ENCODE data around the gene SMIM41.

The SMIM41 gene

DNA sequence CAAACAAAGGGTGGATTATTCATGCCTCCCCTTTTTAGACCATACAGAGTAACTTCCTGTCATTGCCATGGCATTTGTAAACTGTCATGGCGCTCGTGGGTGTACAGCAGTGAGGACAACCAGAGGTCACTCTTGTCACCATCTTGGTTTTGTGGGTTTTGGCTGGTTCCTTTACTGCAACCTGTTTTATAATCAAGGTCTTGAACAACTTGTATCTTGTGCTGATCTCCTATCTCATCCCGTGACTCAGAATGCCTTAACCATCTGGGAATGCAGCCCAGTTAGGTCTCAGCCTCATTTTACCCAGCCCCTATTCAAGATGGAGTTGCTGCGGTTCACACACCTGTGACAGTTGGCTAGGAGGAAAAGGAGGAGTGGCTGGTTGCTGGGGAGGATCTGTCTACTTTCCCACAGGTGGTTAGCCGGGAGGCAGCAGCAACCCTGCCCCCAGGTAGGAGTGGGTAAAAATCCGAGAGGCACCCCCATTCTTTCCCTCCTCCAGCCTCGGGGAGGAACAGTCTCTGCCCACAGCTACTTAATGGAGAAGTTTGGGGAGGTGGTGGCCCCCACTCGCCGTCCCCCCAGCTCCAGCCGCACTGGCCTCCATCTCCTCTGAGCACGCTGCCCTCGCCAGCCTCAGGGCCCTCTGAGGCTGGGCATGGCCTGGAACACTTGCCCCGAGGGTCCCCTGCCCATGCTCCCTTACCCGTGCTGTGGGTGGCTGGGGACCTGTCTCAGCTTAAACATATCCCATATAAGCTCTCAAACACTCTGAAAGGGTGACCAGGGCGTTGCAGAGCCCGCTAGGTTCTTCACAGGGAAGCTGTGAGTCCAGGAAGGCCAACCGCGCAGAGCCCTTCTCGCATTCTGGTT is 41.7 kb downstream of the SMIM41 start:
- in situ Hi-C loops (cut with MboI; ENCODE audit: low sequenced_read_pairs) = no loop called here

- in situ Hi-C loops (cut with MboI; ENCODE audit: low sequenced_read_pairs) = no loop called here
These were observed 42.5 kb downstream of the SMIM41 start for GRCh38 chr12:52121824-52122539.

DNA sequence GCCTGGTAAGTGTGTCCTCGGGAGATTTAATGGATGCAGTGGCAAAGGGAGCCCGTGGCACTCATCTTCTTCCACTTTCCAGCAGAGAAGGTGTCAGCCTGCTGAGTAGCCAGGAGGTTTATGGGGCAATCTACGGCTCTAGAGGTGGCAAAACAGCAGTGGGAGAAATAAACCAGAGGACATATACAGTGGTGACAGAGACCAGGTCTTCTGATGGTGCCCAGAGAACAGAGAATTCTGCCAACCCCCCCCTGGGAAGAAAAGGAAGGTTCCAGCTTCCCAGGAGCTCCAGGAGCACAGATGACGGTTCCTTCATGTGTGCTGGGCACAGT is 43.0 kb downstream of the SMIM41 start:
- in situ Hi-C loops (cut with MboI; ENCODE audit: low sequenced_read_pairs) = no loop called here

GRCh38 chr12:52122904-52123303 is 43.4 kb downstream of the SMIM41 start:
- in situ Hi-C loops (cut with MboI; ENCODE audit: low sequenced_read_pairs) = no loop called here

DNA sequence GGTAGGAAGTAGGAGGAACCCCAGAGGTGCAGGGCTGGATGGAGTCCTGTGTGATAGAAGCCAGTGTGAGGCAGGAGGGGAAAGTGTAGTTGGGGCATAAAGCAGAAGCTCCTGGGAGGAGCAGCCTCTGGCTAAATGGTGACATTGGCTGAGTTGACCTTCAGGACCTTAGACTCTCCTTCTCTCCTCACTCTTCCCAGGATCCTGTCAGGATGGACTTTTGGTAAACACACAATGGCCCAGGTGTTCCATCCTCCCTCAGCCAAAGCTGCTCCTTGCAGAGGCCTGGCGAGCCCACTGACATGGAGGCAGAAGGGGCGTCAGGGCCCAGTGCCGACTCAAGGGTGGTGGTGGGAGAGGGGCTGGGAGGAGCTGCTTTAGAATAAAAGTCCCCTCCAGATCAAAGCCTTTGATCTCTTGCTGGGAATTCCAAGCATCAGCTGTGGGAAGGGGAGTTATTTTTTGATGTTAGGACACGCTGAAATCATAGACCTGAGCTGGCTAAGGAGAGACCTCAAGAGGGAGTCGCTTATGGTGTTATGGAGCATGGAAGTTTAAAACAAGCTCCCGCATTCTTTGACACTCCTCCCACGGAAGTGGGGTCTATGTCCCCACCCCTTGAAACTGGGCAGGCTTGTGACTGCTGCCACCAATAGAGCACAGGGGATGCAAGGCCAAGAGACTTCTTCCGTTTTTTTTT is 44.1 kb downstream of the SMIM41 start:
- in situ Hi-C loops (cut with MboI; ENCODE audit: low sequenced_read_pairs) = no loop called here

GRCh38 chr12:52125476-52125900 is 46.0 kb downstream of the SMIM41 start:
- in situ Hi-C loops (cut with MboI; ENCODE audit: low sequenced_read_pairs) = no loop called here

DNA sequence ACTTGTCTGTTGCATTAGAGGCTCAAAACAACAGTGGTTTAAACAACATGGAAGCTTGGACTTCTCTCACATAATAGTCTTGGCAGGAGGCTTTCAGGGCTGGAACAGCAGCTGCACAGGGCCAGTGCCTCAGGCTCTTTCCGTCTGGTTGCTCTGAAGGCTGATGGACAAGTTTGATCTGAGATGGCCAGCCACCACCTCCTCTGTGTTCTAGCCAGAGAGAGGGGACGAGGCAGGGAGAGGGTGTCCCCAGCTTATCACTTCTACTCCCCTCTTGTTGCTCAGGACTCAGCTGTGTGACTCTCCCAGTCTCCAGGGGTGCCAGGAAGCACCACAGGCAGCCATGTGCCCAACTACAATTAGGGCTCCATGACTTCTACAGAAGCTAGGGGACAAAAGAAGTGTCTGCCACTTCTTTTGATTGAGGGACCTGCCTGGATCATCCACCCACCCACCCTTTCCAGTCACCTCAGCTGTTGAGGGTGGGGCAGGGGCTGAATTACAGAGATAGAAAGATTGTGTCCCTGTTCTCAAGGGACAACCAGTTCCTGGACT is 46.6 kb downstream of the SMIM41 start:
- in situ Hi-C loops (cut with MboI; ENCODE audit: low sequenced_read_pairs) = no loop called here

- in situ Hi-C loops (cut with MboI; ENCODE audit: low sequenced_read_pairs) = no loop called here
These were observed 47.4 kb downstream of the SMIM41 start for GRCh38 chr12:52126605-52127578.

DNA sequence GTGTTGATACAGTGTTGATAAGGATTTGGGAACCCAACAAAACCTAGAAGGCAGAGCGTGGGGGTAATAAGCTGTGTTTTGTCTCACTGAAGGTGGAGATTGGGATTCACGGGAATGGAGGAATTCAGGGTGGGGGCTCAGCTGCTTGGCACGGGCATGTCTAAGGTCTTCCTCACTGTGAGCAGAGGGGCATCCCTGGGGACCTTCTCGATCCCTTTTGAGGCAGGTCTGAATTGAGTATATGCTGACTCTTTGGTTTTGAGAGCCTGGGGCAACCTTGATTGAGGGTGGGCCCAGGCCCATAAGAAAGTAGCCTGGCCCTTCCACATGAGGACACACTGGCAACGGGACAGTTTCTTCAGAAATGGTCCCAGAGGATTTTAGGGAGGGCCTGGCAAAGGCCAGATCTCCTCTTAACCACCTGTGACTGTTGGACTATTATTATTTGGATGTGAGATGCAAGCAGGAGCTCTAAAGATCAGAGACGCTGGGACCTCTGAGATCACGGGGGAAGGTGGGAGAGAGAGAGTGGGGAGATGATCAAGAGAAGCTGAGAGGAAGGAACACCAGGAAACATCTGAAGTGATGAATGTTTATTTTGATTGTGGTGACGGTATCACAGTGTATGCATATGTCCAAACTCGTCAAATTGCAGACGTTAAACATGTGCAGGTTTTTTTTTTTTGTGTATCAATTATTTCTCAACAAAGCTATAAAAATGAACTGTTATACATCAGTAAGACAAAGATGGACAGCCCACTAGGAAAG is 48.4 kb downstream of the SMIM41 start:
- in situ Hi-C loops (cut with MboI; ENCODE audit: low sequenced_read_pairs) = no loop called here

- in situ Hi-C loops (cut with MboI; ENCODE audit: low sequenced_read_pairs) = no loop called here
These were observed 51.2 kb downstream of the SMIM41 start for GRCh38 chr12:52130711-52131110.

- in situ Hi-C loops (cut with MboI; ENCODE audit: low sequenced_read_pairs) = no loop called here
These were observed 53.3 kb downstream of the SMIM41 start for GRCh38 chr12:52132754-52133161.

DNA sequence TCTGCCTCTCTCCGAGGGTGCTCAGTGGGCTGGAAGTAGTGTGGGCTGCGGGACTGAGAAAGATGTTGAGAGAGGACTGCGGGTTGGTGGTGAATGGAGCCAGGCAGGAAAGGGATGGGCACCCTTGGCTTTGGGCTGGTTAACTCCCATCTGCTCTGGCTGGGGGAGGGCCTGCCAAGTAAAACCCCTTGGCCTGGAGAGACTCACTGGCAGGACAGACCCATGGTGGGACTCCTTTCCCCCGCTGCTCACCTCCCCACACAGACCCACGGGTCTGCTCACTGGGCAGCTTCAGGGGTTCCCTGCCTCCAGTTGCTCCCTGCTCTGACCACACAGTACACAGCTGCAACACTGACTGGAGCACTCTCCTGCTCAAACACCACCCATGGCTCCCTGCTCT is 58.2 kb downstream of the SMIM41 start:
- in situ Hi-C loops (cut with MboI; ENCODE audit: low sequenced_read_pairs) = no loop called here

DNA sequence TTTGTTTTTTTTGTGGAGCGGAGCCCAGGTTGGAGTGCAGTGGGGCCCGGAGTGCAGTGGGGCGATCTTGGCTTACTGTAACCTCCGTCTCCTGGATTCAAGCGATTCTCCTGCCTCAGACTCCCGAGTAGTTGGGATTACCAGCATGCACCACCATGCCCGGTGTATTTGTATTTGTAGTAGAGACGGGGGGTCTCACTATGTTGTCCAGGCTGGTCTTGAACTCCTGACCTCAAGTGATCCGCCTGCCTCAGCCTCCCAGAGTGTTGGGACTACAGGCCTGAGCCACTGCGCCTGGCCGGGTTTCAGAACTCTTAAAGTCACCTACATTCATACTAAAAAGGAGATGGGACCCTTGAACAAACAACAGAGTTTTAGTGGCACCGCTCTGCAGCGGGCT is 59.6 kb downstream of the SMIM41 start:
- in situ Hi-C loops (cut with MboI; ENCODE audit: low sequenced_read_pairs) = no loop called here

- in situ Hi-C loops (cut with MboI; ENCODE audit: low sequenced_read_pairs) = no loop called here
These were observed 60.1 kb downstream of the SMIM41 start for GRCh38 chr12:52139579-52140062.

DNA sequence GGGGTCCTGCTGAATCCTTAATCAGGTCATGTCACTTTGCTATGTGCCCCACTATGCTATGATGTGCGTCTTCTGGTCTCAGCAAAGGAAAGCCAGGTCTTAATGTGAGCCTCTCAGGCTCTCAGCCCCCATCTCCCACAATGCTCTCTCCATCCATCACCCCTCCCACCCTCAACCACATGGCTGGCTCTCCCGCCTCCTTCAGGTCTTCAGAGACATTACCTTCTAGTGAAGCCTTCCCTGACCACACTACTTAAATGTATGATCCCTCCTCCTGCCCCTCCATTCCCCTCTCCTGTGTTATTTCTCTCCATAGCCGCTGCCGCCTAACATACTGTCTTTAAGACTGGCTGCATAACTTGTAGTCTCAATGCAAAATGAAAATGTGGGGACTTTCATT is 61.8 kb downstream of the SMIM41 start:
- in situ Hi-C loops (cut with MboI; ENCODE audit: low sequenced_read_pairs) = no loop called here

DNA sequence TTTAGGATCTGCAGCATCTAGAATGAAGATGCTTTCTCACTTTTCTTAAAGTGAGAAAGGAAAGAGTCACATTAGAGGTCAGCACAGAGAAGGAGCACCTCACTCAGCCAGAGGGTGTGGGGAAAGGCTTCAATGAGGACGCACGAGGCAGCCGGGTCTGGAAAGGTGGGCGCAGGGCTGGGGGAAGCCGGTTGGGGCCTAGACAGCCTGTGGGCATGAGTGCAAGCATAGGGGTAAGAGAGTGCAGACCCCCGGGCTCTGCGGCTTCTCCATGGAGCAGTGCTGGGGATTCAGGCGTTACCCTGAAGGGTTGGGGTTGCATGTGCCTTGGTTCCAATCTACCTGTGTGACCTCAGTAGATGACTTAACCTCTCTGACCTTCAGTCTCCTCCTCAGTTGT is 62.4 kb downstream of the SMIM41 start:
- in situ Hi-C loops (cut with MboI; ENCODE audit: low sequenced_read_pairs) = no loop called here

- in situ Hi-C loops (cut with MboI; ENCODE audit: low sequenced_read_pairs) = no loop called here
These were observed 62.9 kb downstream of the SMIM41 start for GRCh38 chr12:52142431-52142830.

DNA sequence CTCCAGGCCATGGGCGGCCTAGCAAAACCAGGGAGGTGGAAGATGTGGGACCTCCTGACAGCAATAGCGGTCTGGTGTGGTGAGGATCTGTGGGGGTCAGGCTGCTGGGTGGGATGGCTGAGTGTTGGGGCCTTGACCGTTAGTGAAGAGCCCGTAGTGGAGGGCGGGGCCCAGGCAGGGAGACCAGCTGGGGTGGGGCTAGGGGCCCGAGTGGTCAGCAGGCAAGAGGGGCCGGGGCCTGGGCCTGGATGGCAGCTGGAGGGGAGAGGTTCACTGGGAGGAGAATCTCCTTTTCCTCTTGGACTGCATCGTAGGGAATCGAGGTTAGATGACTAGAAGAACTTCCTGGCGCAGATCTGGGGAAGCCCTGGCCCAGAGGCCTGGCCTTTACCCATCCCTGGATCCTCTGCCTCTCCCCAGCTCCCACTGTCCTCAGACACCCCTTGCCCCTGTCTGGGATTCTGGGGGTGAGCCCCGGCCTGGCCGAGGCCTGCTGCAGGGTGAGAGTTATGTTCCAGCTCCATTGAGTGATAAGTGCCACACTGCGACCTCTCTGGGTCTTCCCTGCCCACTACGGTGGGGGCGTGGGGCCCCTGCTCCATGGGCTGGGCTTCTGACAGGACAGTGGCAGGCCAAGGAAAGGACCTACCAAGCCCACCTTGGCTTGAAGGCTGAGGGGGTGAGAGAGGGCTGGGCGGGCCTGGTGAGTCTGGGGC is 65.2 kb downstream of the SMIM41 start:
- in situ Hi-C loops (cut with MboI; ENCODE audit: low sequenced_read_pairs) = no loop called here
